Prostate gland (tissue), 2 donors: Measurements from ENCODE around the gene RRN3. TPM values are rescaled to one million over a fixed set of nuclear protein-coding genes. Genes with fewer than 3 reads are reported as not detected.
"Not testable (repeated sequence)": the region's sequence is repeated elsewhere in the genome, so short reads cannot be mapped to it uniquely, and the experiment has no call there.

Source experiments
- DNase-seq: peaks from one replicate; pipeline ENCODE4 v3.0.0-alpha.2; 2019; ENCODE audit warnings: low spot score
- H3K27ac ChIP-seq, 2 donors: fragments of 200-600 bp; sonication (generic); 2 replicates each; pipeline ENCODE4 v1.5.1; 2017 to 2019
- H3K27me3 ChIP-seq: fragments of 200-600 bp; sonication (generic); replicated peaks from 2 replicates; pipeline ENCODE4 v1.5.1; 2019; ENCODE audit not compliant: insufficient read depth
- H3K36me3 ChIP-seq, 2 donors: fragments of 200-600 bp; sonication (generic); 1 replicate in 1 of 2; 2 replicates in 1 of 2; pipeline versions ENCODE4 v1.5.1 to v1.8.1; 2017 to 2019
- H3K4me1 ChIP-seq: fragments of 200-600 bp; sonication (generic); replicated peaks from 2 replicates; pipeline ENCODE4 v1.5.1; 2019
- H3K4me3 ChIP-seq, 2 donors: fragments of 200-600 bp; sonication (generic); 2 replicates each; pipeline ENCODE4 v1.5.1; 2017 to 2019
- H3K9me3 ChIP-seq: fragments of 200-600 bp; sonication (generic); 2 replicates; pipeline ENCODE4 v1.5.1; 2017
- CTCF ChIP-seq, 4 experiments: fragments of 200-600 bp in 2 of 4; fragments of 450-650 bp in 2 of 4; sonication (generic) in 2 of 4; IDR thresholded peaks; 1 replicate in 3 of 4; 2 replicates in 1 of 4; pipeline ENCODE4 v1.5.1; 2016 to 2019; ENCODE audit warnings: antibody characterized with exemption in 4 of 4, mild to moderate bottlenecking in 2 of 4, moderate library complexity in 2 of 4
- WGBS: methylation state at CpG from one replicate; pipeline ENCODE4 v1.1.5; 2018; 5-methylcytosine and 5-hydroxymethylcytosine counted together
- intact Hi-C: fragments of 100-400 bp; cut with DNase I; formaldehyde crosslinking; loops from one replicate; pipeline ENCODE4 v1.14.2; 2022
- microRNA counts, 2 donors: library from miRNA; unstranded; fragments of <30 nt; microRNA quantifications; one replicate each; lab custom pipeline; 2016 to 2017
- microRNA-seq: library from miRNA; unstranded; fragments of <30 nt; microRNA quantifications from one replicate; pipeline ENCODE4, GENCODE V29; 2016
- small RNA-seq, 2 donors: library from RNA; depleted of rRNA; stranded (forward); fragments of <200 nt; gene quantifications; one replicate each; pipeline ENCODE3, GENCODE V24; 2016
- total RNA-seq, 2 donors: library from RNA; depleted of rRNA; stranded (reverse); fragments of >200 nt; gene quantifications; one replicate each; pipeline ENCODE4 v1.1.0, GENCODE V29; 2016

RRN3 gene
- total RNA-seq, 2 donors from 2014 or later, result 34.7 to 37.9 TPM

GRCh38 chr16:15022194-15022593, 71.9 kb downstream of the RRN3 start:
- H3K4me3 ChIP-seq, intact Hi-C loops, H3K27ac ChIP-seq, H3K9me3 ChIP-seq, H3K27me3 ChIP-seq, DNase-seq, H3K4me1 ChIP-seq: not testable (repeated sequence)
- WGBS, result 29% methylated on average over 4 of the region's 4 CpGs
- TF ChIP-seq CTCF (IDR thresholded peaks at IDR 0.05), result peak in 2 of 4 experiments; percentile 14 to 20
- peaks cover 9 to 10% of the 10 kb centered on the region in 2 donors for H3K36me3 ChIP-seq

GRCh38 chr16:15021429-15021828, 72.6 kb downstream of the RRN3 start:
- H3K9me3 ChIP-seq, H3K27ac ChIP-seq, H3K27me3 ChIP-seq, DNase-seq, intact Hi-C loops, H3K4me3 ChIP-seq, H3K4me1 ChIP-seq: not testable (repeated sequence)
- H3K36me3 ChIP-seq, result peaks cover 9 to 10% of the 10 kb centered on the region in 2 donors
- WGBS, result 70% methylated on average over 7 of the region's 7 CpGs

GRCh38 chr16:15016951-15017580, 77.0 kb downstream of the RRN3 start:
- H3K4me3 ChIP-seq, DNase-seq, H3K9me3 ChIP-seq, H3K4me1 ChIP-seq, H3K27me3 ChIP-seq, H3K27ac ChIP-seq, intact Hi-C loops: not testable (repeated sequence)
- 27% methylated on average over 4 of the region's 4 CpGs for WGBS
- peaks cover 4 to 14% of the 10 kb centered on the region in 2 donors for H3K36me3 ChIP-seq

GRCh38 chr16:15016354-15016753, 77.7 kb downstream of the RRN3 start:
- H3K27ac ChIP-seq, H3K9me3 ChIP-seq, intact Hi-C loops: not testable (repeated sequence)

GRCh38 chr16:15015671-15016070, 78.4 kb downstream of the RRN3 start:
- H3K27ac ChIP-seq, H3K9me3 ChIP-seq, DNase-seq, intact Hi-C loops, H3K4me1 ChIP-seq, H3K4me3 ChIP-seq, H3K27me3 ChIP-seq: not testable (repeated sequence)
- peaks cover 0 to 14% of the 10 kb centered on the region in 2 donors for H3K36me3 ChIP-seq
- WGBS, result 97% methylated on average over 3 of the region's 3 CpGs

More at GRCh38 chr16:15016354-15016753, 77.7 kb downstream of the RRN3 start:
- 73% methylated on average over 4 of the region's 4 CpGs for WGBS
- DNase-seq, H3K4me3 ChIP-seq, H3K4me1 ChIP-seq, H3K27me3 ChIP-seq: not testable (repeated sequence)
- peaks cover 2 to 14% of the 10 kb centered on the region in 2 donors for H3K36me3 ChIP-seq

- H3K27me3 ChIP-seq, H3K4me1 ChIP-seq, DNase-seq, intact Hi-C loops, H3K27ac ChIP-seq, H3K9me3 ChIP-seq, H3K4me3 ChIP-seq, H3K36me3 ChIP-seq: not testable (repeated sequence)
- WGBS, result 96% methylated on average over 10 of the region's 10 CpGs
Measured at GRCh38 chr16:15012941-15013340, 81.1 kb downstream of the RRN3 start.

MicroRNAs within 50 kb of the gene (microRNA counts, 767-probe panel; counts per million panel counts)
- microRNA hsa-miR-1972 (lab: Ali Mortazavi, UCI), result 0 to 431 counts per million in 2 donors

Small RNA genes lying within 50 kb of the gene (microRNA-seq; reads per million reads assigned to microRNA genes)
- not detected for gene MIR1972-1
- not detected for gene MIR6511B2

Small RNA genes lying within 50 kb of the gene (small RNA-seq; reads per million reads assigned to genes)
- gene MIR1972-1, result 0 reads per million in 2 donors

Other genes starting within 250 kb of the RRN3 start
- gene NPIPA1, start 156.8 kb downstream of the RRN3 start, total RNA-seq, result 100 to 1,000 TPM in 1 of 2 donors, 10 to 100 TPM in 1; 36.1 to 133 TPM
- 100 to 1,000 TPM; 139 to 189 TPM for gene PDXDC1, start 119.2 kb downstream of the RRN3 start, total RNA-seq
- gene NTAN1, start 38.2 kb downstream of the RRN3 start, total RNA-seq, result 10 to 100 TPM; 44.0 to 65.3 TPM